Stimulated activated CD4-positive, alpha-beta T cell treated with anti-CD3 and anti-CD28 coated beads, Interleukin-1b, Interleukin-23, amount 100 ng/mL, for 1 hour (primary cell): ENCODE results near the gene MUC13.

Experiments used
- DNase-seq, 2 donors: peaks; one replicate each; pipeline ENCODE4 v3.0.0-alpha.2; 2020; ENCODE audit warnings: low read depth in 2 of 2

The MUC13 gene

GRCh38 chr3:124942613-124943012 is 8.1 kb upstream of the MUC13 start:
- DNase-seq: no peak

GRCh38 chr3:124941771-124942170 is 7.2 kb upstream of the MUC13 start:
- DNase-seq: no peak

GRCh38 chr3:124939661-124940060 is 5.1 kb upstream of the MUC13 start:
- DNase-seq: no peak

- no peak for DNase-seq
These were observed 4.3 kb upstream of the MUC13 start for GRCh38 chr3:124938896-124939295.

GRCh38 chr3:124937049-124937448 is 2.5 kb upstream of the MUC13 start:
- no peak for DNase-seq

- DNase-seq: no peak
These were observed 1.4 kb upstream of the MUC13 start for GRCh38 chr3:124935794-124936542.

- no peak for DNase-seq
These were observed 713 bp upstream of the MUC13 start for GRCh38 chr3:124935264-124935663.

GRCh38 chr3:124928333-124929202 is 6.0 kb downstream of the MUC13 start:
- DNase-seq: peak; percentile 22 to 35

- no peak for DNase-seq
These were observed 6.9 kb downstream of the MUC13 start for GRCh38 chr3:124927574-124928045.

GRCh38 chr3:124926426-124927101 is 8.0 kb downstream of the MUC13 start:
- no peak for DNase-seq

GRCh38 chr3:124924741-124925140 is 9.8 kb downstream of the MUC13 start:
- no peak for DNase-seq

GRCh38 chr3:124923833-124924232 is 10.7 kb downstream of the MUC13 start:
- DNase-seq: no peak

GRCh38 chr3:124920718-124921117 is 13.8 kb downstream of the MUC13 start:
- no peak for DNase-seq

GRCh38 chr3:124919756-124920155 is 14.8 kb downstream of the MUC13 start:
- DNase-seq: no peak

- DNase-seq: no peak
These were observed 16.0 kb downstream of the MUC13 start for GRCh38 chr3:124918524-124918923.

GRCh38 chr3:124916837-124917409 is 17.6 kb downstream of the MUC13 start:
- DNase-seq: no peak

GRCh38 chr3:124915254-124915653 is 19.3 kb downstream of the MUC13 start:
- DNase-seq: no peak

- DNase-seq: no peak
These were observed 26.6 kb downstream of the MUC13 start for GRCh38 chr3:124907957-124908356.

- no peak for DNase-seq
These were observed 29.6 kb downstream of the MUC13 start for GRCh38 chr3:124904835-124905492.

- DNase-seq: no peak
These were observed 30.4 kb downstream of the MUC13 start for GRCh38 chr3:124903896-124904834.
